ENCODE results near the gene PALM. TPM values are rescaled to one million over a fixed set of nuclear protein-coding genes. Genes with fewer than 3 reads are reported as not detected.
"Not testable (repeated sequence)": the region's sequence is repeated elsewhere in the genome, so short reads cannot be mapped to it uniquely, and the experiment has no call there.

Gene PALM
- polyA plus RNA-seq, 1 donor (not counting 4 experiments of a cell fraction or from before 2014, with no cell fraction given): not detected

DNA sequence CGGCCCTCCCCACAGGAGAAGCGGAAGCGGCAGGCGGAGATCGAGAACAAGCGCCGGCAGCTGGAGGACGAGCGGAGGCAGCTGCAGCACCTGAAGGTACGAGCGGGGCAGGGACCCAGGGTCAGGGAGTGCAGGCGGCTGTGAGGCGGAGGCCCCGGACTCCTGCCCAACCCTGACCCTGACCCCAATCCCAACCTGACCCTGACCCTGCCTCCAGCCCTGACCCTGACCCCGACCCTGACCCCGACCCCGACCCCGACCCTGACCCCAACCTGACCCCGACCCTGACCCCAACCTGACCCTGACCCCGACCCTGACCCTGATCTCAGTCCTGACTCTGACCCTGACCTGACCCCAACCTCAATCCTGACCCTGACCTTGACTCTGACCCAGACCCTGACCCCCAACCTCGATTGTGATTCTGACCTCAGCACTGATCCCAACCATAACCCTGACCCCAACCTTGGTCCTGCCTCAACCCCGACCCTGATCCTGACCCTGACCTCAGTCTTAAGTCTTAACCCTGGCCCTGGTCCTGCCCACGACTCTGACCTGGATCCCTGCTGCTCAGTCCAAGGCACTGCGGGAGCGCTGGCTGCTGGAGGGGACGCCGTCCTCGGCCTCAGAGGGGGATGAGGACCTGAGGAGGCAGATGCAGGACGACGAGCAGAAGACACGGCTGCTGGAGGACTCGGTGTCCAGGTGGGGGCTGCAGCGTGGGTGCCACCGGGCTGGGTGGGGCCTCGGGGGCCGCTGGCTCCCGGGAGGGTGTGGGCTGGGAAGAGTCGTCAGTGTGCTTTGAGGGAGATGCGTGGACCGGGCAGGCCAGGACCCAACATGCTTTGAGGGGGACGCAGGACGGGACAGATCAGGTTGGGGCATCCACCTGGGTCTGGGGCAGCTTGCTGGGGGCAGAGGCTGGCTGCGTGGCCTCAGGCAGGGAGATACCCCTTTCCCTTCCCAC lies 18.5 kb downstream of the PALM start:
- TF ChIP-seq EZH2 (IDR thresholded peaks at IDR 0.05; ENCODE audit: low read length) (no peak), CTCF (optimal IDR thresholded peaks at IDR 0.05 in 1 of 3, IDR thresholded peaks at IDR 0.05 in 1 of 3, conservative IDR thresholded peaks at IDR 0.05 in 1 of 3; ENCODE audit: extremely low read depth in 1 of 3, insufficient read depth in 2 of 3, low read length in 3 of 3) (no peak)
- Histone ChIP-seq H4K20me1 (ENCODE audit: control insufficient read depth, extremely low read depth, insufficient read depth, low read length) (no peaks in the 10 kb centered on the region), H3K79me2 (ENCODE audit: control insufficient read depth, insufficient read depth, low read length) (no peaks in the 10 kb centered on the region), H3K9ac (ENCODE audit: control insufficient read depth, extremely low read depth, insufficient read depth, low read length) (no peak overlapping the region), H2AFZ (ENCODE audit: control insufficient read depth, low read length) (no peak overlapping the region), H3K27me3 (ENCODE audit: control insufficient read depth, extremely low read depth, insufficient read depth, low read length) (no peaks in the 10 kb centered on the region), H3K4me1 (ENCODE audit: control insufficient read depth, extremely low read depth, insufficient read depth, low read length) (no peaks in the 10 kb centered on the region), H3K9me3 (ENCODE audit: control insufficient read depth, low read depth, low read length) (no peaks in the 10 kb centered on the region), H3K27ac (ENCODE audit: control insufficient read depth, insufficient read depth, low read length) (no peak overlapping the region), H3K4me3 (ENCODE audit: control insufficient read depth in 2 of 3, extremely low read depth in 1 of 3, insufficient read depth in 2 of 3, low read depth in 1 of 3, low read length in 3 of 3) (no peak overlapping the region), H3K36me3 (ENCODE audit: control insufficient read depth in 2 of 2, extremely low read depth in 1 of 2, insufficient read depth in 2 of 2, low read length in 2 of 2) (no peaks in the 10 kb centered on the region), H3K9me1 (ENCODE audit: control insufficient read depth, extremely low read depth, insufficient read depth, low read length) (no peaks in the 10 kb centered on the region), H3K4me2 (ENCODE audit: control insufficient read depth, extremely low read depth, insufficient read depth, low read depth, low read length) (no peak overlapping the region)
- FAIRE-seq (no peak), DNase-seq (ENCODE audit: low read depth, low spot score) (no peak)
- dilution Hi-C loops (cut with MboI; ENCODE audit: extremely low pct_ligation_motif_present, low sequenced_read_pairs): no loop called here

- Histone ChIP-seq H3K79me2 (ENCODE audit: control insufficient read depth, insufficient read depth, low read length) (no peaks in the 10 kb centered on the region), H3K9me3 (ENCODE audit: control insufficient read depth, low read depth, low read length) (no peaks in the 10 kb centered on the region), H3K4me2 (ENCODE audit: control insufficient read depth, extremely low read depth, insufficient read depth, low read depth, low read length) (no peak overlapping the region), H3K4me3 (ENCODE audit: control insufficient read depth in 2 of 3, extremely low read depth in 1 of 3, insufficient read depth in 2 of 3, low read depth in 1 of 3, low read length in 3 of 3) (no peak overlapping the region), H3K27me3 (ENCODE audit: control insufficient read depth, extremely low read depth, insufficient read depth, low read length) (no peaks in the 10 kb centered on the region), H3K4me1 (ENCODE audit: control insufficient read depth, extremely low read depth, insufficient read depth, low read length) (no peaks in the 10 kb centered on the region), H3K9me1 (ENCODE audit: control insufficient read depth, extremely low read depth, insufficient read depth, low read length) (no peaks in the 10 kb centered on the region), H3K27ac (ENCODE audit: control insufficient read depth, insufficient read depth, low read length) (no peak overlapping the region), H4K20me1 (ENCODE audit: control insufficient read depth, extremely low read depth, insufficient read depth, low read length) (no peaks in the 10 kb centered on the region), H2AFZ (ENCODE audit: control insufficient read depth, low read length) (no peak overlapping the region), H3K36me3 (ENCODE audit: control insufficient read depth in 2 of 2, extremely low read depth in 1 of 2, insufficient read depth in 2 of 2, low read length in 2 of 2) (no peaks in the 10 kb centered on the region), H3K9ac (ENCODE audit: control insufficient read depth, extremely low read depth, insufficient read depth, low read length) (no peak overlapping the region)
- dilution Hi-C loops (cut with MboI; ENCODE audit: extremely low pct_ligation_motif_present, low sequenced_read_pairs): no loop called here
- no peak for TF ChIP-seq CTCF (optimal IDR thresholded peaks at IDR 0.05 in 1 of 3, IDR thresholded peaks at IDR 0.05 in 1 of 3, conservative IDR thresholded peaks at IDR 0.05 in 1 of 3; ENCODE audit: extremely low read depth in 1 of 3, insufficient read depth in 2 of 3, low read length in 3 of 3)
- no peak for TF ChIP-seq EZH2 (IDR thresholded peaks at IDR 0.05; ENCODE audit: low read length)
- FAIRE-seq: no peak
- no peak for DNase-seq (ENCODE audit: low read depth, low spot score)
Observed at GRCh38 chr19:728011-728410, 19.3 kb downstream of the PALM start.

DNA sequence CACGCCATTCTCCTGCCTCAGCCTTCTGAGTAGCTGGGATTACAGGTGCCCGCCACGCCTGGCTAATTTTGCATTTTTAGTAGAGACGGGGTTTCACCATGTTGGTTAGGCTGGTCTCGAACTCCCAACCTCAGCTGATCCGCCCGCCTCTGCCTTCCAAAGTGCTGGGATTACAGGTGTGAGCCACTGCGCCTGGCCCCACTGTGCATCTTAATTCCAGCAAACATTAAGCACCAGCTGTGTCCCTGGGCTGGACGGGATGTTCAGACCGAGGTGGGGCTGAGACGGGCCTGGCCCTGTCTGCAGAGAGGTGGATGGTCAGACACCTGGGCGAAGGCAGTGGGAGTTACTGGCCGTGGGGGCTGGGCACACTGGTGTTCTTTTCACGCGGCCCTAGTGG lies 20.8 kb downstream of the PALM start:
- H3K27ac ChIP-seq (ENCODE audit: control insufficient read depth, insufficient read depth, low read length); H3K4me1 ChIP-seq (ENCODE audit: control insufficient read depth, extremely low read depth, insufficient read depth, low read length); H2AFZ ChIP-seq (ENCODE audit: control insufficient read depth, low read length); DNase-seq (ENCODE audit: low read depth, low spot score); H3K9me3 ChIP-seq (ENCODE audit: control insufficient read depth, low read depth, low read length); FAIRE-seq; dilution Hi-C loops (cut with MboI; ENCODE audit: extremely low pct_ligation_motif_present, low sequenced_read_pairs); H4K20me1 ChIP-seq (ENCODE audit: control insufficient read depth, extremely low read depth, insufficient read depth, low read length); H3K79me2 ChIP-seq (ENCODE audit: control insufficient read depth, insufficient read depth, low read length); H3K4me2 ChIP-seq (ENCODE audit: control insufficient read depth, extremely low read depth, insufficient read depth, low read depth, low read length); H3K9ac ChIP-seq (ENCODE audit: control insufficient read depth, extremely low read depth, insufficient read depth, low read length); H3K4me3 ChIP-seq (ENCODE audit: control insufficient read depth in 2 of 3, extremely low read depth in 1 of 3, insufficient read depth in 2 of 3, low read depth in 1 of 3, low read length in 3 of 3); H3K36me3 ChIP-seq (ENCODE audit: control insufficient read depth in 2 of 2, extremely low read depth in 1 of 2, insufficient read depth in 2 of 2, low read length in 2 of 2); H3K9me1 ChIP-seq (ENCODE audit: control insufficient read depth, extremely low read depth, insufficient read depth, low read length); H3K27me3 ChIP-seq (ENCODE audit: control insufficient read depth, extremely low read depth, insufficient read depth, low read length): not testable (repeated sequence)
